Stimulated activated CD4-positive, alpha-beta T cell treated with anti-CD3 and anti-CD28 coated beads, Interleukin-4, amount 100 ng/mL, for 24 hours (primary cell): Measurements from ENCODE around the gene ACSS2.

Source experiments
- DNase-seq: peaks from one replicate; pipeline ENCODE4 v3.0.0-alpha.2; 2020

The ACSS2 gene

DNA sequence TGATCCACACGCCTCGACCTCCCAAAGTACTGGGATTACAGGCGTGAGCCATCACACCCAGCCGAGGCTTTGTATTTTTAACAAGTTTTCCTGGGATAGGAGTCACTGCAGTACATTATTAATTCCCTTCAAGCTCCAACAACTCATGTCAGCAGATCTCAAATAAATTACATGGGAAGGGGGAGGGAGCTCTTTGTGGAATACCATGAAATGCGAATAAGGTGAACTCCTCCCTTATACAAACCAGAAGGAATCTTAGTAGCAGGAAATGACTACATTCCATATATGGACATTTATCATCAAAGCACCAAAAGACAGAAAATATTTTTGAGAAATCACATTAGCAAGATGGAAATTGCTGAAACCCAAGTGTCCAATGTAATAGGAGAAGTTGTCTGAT is 76.3 kb downstream of the ACSS2 start:
- no peak for DNase-seq

DNA sequence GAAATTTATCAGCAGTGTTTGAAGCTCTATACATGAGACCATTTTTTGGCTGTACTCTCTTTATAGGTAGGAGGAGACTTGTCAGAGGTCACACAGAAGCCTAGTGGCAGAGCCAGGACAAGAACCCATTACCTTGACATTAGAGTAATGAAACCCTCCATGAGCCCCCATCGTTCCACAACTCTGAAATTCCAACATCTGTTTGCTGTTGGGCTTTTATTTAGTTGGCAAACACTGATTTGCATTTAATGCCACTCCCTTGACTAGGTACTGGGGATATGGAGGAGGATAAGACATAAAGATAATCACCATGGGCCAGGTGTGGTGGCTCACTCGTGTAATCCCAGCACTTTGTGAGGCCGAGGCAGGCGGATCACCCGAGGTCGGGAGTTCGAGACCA is 77.5 kb downstream of the ACSS2 start:
- no peak for DNase-seq

DNA sequence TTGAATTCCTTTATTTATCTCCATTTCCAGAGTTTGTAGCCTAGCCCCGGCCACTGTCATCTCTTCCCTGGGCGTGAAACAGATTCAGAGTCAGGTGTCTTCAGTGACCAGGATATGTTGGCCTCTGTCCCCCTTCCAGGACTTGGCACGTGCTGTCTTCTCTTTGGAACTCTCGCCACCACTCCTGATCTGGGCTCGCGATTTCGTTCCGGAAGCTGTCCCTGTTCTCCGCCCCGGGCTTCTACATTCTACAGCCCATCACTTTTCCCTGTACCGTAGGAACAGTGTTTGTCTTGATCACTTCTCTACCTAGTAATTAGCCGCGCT is 78.5 kb downstream of the ACSS2 start:
- DNase-seq = peak; percentile 6

DNA sequence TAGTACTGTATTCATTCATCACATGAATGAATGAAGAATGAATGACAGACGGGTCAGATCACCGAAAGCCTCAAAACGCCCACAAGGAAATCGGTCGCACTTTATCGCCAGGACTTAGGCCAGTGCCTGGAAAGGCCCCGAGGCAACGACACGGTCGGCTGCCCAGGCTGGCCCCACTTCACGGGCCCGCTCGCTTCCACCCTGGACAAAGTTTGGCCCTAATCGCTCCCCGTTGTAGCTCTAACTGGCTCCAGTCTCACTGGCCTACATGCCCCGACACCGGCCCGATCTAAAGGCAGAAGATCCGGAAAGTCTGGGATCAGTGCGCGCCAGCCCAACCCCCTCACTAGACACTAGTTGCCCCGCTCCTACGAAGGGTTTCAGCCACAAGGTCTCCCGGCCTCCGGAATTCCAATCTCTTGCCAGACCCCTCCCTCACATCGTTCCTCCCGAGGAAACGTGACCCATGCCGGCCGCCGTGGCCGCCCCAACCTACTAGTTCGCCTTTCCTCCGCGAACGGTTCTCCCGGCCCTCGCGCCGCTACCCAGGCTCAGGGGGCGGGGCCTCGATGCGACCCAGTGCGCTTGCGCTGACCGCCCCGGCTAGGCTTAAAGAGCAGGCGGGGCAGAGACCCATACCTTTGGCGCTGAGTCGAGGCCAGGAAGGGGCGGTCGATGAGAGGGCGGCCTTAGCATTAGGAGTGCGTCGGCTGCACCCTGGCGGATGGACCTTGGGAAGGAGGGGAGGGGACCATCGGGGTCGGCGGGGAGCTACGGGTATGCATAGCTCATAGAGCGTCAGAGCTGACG is 79.0 kb downstream of the ACSS2 start, which contains the start of the genes GSS and MYH7B:
Gene GSS (minus strand): TSS at position 576 of the 810 bp plus-strand sequence. CDS start 3,954 bp downstream, outside the sequence.
Gene MYH7B (plus strand): TSS at position 638 of the 810 bp plus-strand sequence. CDS start 22,138 bp downstream, outside the sequence.
- DNase-seq = peak; percentile 97

DNA sequence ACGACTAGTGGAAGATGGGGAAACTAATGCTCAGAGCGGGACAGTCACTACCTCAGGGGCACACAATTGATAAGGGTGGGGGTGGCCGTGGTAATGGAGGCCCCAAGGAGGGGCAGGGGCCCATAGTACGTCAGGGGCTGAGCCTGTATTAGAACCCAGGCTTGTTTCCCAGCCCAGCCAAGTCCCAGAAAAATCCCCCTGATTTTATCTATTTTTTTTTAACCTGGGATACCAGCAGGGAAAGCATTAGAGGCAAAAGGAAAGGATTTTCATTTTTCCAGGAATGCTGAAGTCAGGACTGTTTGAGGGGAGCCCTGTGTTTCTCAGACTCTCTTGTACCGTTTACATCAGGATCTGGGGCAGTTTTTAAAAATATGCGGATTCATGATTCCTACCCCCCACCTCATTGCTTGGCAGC is 79.6 kb downstream of the ACSS2 start:
- DNase-seq = no peak

DNA sequence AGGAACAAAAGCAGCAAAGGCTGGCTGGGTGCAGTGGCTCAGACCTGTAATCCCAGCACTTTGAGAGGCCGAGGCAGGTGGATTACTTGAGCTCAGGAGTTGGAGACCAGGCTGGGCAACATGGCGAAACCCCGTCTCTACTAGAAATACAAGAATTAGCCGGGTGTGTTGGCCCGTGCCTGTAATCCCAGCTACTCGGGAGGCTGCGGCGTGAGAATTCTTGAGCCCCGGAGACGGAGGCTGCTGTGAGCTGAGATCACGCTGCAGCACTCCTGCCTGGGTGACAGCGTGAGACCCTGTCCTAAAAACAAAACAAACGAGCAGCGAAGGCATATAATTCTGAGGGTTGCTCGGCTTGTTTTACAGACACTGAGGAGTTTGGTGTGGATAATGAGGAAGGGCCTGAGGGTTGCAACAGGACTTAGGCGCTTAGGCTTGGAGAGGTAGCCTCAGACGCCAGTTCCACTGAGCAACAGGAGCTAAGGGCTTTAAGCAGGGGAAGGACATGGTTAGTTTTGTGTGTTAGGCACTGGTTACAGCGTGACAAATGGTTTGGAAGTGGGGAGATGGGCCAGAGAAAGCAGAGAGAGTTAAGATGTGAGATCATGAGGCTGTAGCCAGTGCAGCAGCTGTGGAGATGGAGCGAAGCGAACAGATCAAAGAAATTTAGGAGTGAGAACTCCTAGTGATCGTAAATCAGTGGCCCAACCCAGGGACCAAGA is 80.5 kb downstream of the ACSS2 start:
- DNase-seq = no peak

DNA sequence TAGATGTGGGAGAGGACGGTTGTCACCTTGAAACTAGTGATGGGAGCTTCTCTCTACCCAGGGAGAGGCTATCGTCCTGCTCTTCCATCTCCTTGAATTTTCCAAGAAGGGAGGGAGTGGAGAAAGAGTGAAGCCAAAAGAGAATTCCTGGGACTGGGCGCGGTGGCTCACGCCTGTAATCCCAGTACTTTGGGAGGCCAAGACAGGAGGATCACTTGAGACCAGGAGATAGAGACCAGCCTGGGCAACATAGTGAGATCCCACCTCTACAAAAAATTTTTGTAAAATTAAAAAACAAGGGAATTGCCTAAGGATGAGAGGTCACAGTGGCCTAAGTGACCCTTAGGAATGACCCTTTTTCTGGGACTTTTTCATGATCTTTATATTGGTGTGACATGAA is 88.1 kb downstream of the ACSS2 start:
- DNase-seq = no peak

DNA sequence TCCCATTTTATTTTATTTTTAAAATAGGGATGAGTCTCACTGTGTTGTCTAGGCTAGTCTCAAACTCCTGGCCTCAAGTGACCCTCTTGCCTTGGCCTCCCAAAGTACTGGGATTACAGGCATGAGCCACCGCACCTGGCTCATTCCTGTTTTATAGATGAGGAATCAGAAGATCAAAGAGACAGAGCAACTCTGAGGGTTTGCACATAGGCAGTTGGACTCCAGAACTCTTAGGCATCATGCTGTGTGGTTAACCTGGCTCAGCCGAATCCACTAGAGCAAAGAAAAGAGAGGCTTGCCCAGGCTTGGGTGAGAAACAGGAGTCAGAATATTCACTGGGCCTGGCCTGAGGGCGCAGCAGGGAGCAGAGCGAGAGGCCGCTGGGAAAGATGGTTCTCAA is 88.6 kb downstream of the ACSS2 start:
- DNase-seq = no peak

DNA sequence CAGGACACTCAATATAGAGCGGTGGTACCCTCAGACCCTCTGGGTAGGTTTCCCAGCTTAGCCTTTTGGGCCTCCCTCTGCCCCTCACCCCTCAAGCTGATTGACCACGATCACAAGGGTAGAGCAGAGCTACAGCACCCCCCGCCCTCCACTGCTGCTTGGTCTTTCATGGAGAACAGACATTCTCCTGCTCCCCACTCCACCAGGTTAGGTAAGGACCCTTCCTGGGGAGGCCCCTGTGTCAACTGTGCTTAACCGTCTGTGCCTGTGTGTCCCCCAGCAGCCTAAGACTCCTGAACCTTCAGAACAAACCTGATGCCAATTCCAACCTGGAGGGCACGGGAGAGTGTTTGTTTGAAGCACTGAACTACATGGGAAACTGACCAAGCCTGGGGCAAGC is 91.0 kb downstream of the ACSS2 start:
- DNase-seq = no peak

DNA sequence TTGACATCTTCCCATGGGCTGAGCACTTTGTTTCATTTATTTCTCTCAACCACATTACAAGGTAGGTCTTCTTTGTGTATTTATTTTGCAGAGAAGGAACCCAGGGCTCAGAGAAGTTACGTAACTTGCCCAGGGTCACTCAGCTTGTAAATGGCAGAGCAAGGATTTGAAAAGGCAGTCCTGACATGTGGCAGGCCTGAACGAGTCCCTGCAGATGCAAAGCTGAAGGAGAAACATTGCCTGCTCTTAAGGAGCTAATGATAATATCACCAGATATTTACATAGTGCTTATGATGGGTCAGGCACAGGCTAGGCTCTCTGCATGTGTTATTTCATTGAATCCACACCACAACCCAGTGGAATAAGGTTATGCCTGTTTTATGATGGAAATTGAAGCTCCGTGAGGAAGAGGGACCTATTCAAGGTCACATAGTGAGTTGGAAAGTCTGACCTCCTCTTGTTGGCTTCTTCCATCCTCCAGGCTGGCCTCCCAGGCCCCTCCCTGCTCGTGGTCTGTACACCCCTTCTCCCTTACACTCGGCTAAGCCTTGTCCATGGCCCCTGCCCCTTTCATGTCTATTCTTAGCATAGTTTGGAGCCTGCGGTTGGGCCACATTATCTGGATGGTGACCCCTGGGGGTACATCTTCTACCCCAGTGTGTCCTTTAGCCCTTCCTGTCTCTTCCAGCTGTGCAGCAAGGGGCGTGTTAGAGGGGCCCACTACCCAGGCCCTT is 91.8 kb downstream of the ACSS2 start:
- DNase-seq = no peak

DNA sequence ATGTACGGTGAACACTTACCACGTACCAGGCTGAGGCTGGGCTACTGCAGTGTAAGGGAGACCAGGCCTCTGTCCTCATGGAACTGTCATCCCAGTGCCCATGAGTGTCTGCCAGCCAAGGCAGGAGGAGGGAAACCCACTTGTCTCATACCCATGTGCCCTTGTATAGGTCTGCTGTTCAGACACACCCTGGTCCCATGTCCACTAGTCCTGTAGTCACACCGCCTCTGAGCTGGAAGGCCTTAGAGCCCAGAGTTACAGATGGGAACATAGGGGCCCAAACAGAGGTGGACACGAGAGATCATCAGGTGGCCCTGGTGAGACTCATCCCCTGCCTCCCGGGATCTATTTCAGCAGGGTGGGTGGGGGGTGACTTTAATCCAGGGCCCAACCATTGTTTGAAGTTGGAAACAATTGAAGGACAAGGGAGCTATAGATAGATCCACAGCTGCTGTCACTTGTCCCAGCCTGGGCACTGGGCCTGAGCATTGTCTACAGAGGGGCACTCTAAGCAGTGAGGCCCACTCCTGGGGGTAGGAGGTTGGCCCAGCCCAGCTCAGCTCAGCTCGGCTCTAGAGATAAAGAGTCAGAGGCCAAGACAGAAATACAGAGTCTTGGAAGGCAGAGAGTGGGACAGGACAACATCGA is 93.9 kb downstream of the ACSS2 start:
- no peak for DNase-seq

DNA sequence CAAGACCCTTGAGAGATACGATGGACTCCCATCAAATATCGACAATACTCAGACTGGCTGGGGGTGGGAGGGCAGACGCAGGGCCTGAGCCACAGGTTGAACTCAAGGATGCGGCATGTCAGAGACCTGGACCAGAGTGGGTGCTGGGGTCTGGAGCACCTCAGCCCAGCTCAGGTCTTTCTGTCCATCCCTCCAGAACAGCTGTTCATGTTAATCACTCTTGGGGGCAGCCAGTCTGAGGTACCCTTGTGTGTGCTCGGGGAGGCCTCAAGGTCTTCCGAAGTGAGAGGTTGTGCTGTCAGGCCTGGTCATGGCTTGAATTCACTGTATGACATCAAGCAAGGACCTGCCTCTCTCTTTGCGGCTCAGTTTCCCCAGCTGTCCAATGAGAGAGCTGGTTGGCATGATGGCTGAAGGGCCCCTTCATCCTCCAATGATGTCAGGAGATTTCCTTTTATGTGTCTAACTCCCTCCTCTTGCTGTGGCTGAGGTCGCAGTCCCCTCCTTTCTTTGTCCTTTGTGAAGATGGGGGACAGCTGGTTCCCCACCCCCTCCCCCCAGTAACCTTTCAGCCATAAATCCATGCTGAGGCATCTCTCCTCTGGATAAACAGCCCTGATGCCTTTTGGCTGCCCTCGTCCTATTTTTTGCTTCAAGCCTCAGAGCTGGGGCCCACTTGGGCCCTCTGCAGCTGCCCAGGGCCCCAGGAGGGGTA is 94.6 kb downstream of the ACSS2 start:
- no peak for DNase-seq

DNA sequence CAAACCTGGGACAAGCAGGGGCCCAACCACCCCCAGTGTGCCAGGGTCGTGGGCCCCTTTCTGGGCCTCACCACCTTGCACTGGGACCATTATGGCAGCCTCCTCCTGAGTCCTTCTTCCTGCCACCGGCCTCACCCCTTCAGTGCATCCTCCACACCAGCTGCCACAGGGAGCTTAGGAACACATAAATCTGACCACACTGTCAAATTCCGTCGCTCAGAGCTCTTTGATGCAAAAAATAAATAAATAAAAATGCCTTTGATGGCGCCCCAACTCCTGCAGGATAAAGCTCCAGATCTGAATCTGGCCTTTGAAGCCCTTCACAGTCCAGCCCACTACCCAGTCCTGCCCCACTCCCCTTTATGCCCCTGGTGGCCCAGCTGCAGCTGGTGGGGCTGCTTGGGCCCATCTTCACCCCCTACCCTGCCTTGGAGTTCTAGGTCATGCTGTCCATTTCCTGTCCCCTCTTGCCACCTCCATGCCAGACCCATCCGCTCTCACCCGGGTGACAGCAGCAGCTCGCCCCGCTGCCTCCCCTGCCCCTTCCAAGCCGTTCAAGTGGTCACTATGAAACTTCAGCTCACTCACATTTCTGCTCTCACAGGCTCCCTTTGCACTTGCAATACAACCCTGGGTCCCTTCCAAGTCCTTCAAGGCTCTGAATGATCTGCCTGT is 95.3 kb downstream of the ACSS2 start:
- DNase-seq = no peak

DNA sequence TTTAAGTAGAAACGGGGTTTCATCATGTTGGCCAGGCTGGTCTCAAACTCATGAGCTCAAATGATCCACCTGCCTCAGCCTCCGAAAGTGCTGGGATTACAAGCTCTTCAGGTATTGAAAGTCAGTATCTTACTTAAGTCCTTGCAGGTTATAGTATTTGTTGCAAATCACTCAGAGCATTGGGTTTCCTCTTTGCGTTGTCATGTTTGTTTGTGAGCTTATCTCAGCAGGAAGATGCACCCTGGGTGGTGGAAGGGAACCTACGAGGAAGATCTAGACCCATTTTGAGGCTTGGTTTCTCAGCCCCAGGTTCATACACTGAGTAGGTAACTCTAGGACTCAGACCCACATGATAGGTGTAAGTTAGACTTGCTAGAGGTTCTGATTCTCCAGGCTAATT is 97.8 kb downstream of the ACSS2 start:
- DNase-seq = no peak

DNA sequence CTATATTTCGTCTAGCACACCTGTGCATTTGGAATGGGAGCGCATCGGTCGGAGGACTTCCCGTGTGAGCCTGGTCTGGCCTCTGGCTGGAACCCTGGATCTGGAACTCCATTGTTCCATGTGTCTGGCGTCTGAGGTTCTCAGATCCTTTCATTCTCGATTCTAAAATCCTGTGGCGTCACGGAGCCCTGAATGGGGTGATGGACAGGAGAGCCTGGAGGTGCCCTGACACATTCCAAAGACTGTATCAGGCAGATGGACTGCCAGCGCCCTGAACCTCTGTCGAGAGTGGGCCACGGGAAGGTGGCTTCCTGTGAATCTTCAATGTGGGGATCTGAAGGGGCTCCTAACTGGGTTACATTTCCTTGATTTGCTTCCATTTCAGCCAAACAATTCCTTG is 99.9 kb downstream of the ACSS2 start:
- DNase-seq = no peak
